ENCODE results near the gene AJUBA.

AJUBA gene

GRCh38 chr14:23002592-23002991, 20.2 kb upstream of the AJUBA start:
- TF ChIP-seq CTCF (IDR thresholded peaks at IDR 0.05; ENCODE audit: unreplicated experiment in 3 of 3) = no peak
- no peak overlapping the region for H3K27ac Mint-ChIP-seq
- no peaks in the 10 kb centered on the region for H3K27me3 Mint-ChIP-seq (ENCODE audit: low read depth)
- H3K4me1 Mint-ChIP-seq = peaks cover 25% of the 10 kb centered on the region
- H3K9me3 Mint-ChIP-seq = no peaks in the 10 kb centered on the region
- H3K4me3 Mint-ChIP-seq = no peak overlapping the region
- H3K36me3 Mint-ChIP-seq (ENCODE audit: low read depth) = no peaks in the 10 kb centered on the region

GRCh38 chr14:23000860-23001259, 18.5 kb upstream of the AJUBA start:
- H3K4me1 Mint-ChIP-seq = peaks cover 10% of the 10 kb centered on the region

GRCh38 chr14:22998329-22999012, 16.1 kb upstream of the AJUBA start:
- no peaks in the 10 kb centered on the region for H3K27me3 Mint-ChIP-seq (ENCODE audit: low read depth)
- H3K36me3 Mint-ChIP-seq (ENCODE audit: low read depth) = no peaks in the 10 kb centered on the region
- H3K4me3 Mint-ChIP-seq = peak overlapping the region in 1 of 3 experiments; percentile 13
- H3K4me1 Mint-ChIP-seq = peaks cover 19% of the 10 kb centered on the region
- TF ChIP-seq CTCF (IDR thresholded peaks at IDR 0.05; ENCODE audit: unreplicated experiment in 3 of 3) = no peak
- H3K9me3 Mint-ChIP-seq = no peaks in the 10 kb centered on the region
- no peak overlapping the region for H3K27ac Mint-ChIP-seq

More at GRCh38 chr14:23000860-23001259, 18.5 kb upstream of the AJUBA start:
- no peak overlapping the region for H3K27ac Mint-ChIP-seq
- no peaks in the 10 kb centered on the region for H3K36me3 Mint-ChIP-seq (ENCODE audit: low read depth)
- TF ChIP-seq CTCF (IDR thresholded peaks at IDR 0.05; ENCODE audit: unreplicated experiment in 3 of 3) = no peak
- H3K9me3 Mint-ChIP-seq = no peaks in the 10 kb centered on the region
- no peaks in the 10 kb centered on the region for H3K27me3 Mint-ChIP-seq (ENCODE audit: low read depth)
- no peak overlapping the region for H3K4me3 Mint-ChIP-seq

- Mint-ChIP-seq H3K9me3 (no peaks in the 10 kb centered on the region), H3K36me3 (ENCODE audit: low read depth) (peaks cover 4% of the 10 kb centered on the region), H3K27ac (no peak overlapping the region), H3K4me1 (peaks cover 23% of the 10 kb centered on the region), H3K4me3 (no peak overlapping the region), H3K27me3 (ENCODE audit: low read depth) (no peaks in the 10 kb centered on the region)
- TF ChIP-seq CTCF (IDR thresholded peaks at IDR 0.05; ENCODE audit: unreplicated experiment in 3 of 3) = no peak
Observed at GRCh38 chr14:22997676-22998323, 15.4 kb upstream of the AJUBA start.

GRCh38 chr14:22996768-22997654, 14.7 kb upstream of the AJUBA start:
- H3K27me3 Mint-ChIP-seq (ENCODE audit: low read depth) = no peaks in the 10 kb centered on the region
- no peaks in the 10 kb centered on the region for H3K9me3 Mint-ChIP-seq
- TF ChIP-seq CTCF (IDR thresholded peaks at IDR 0.05; ENCODE audit: unreplicated experiment in 3 of 3) = no peak
- H3K27ac Mint-ChIP-seq = no peak overlapping the region
- peaks cover 23% of the 10 kb centered on the region for H3K4me1 Mint-ChIP-seq
- no peak overlapping the region for H3K4me3 Mint-ChIP-seq
- peaks cover 4% of the 10 kb centered on the region for H3K36me3 Mint-ChIP-seq (ENCODE audit: low read depth)

Data from nephron (organoid).